GM21717 (cell line): Measurements from ENCODE around the gene TRIM13.
"Not testable (repeated sequence)": the region's sequence is repeated elsewhere in the genome, so short reads cannot be mapped to it uniquely, and the experiment has no call there.

Source experiments
- ATAC-seq: cut with Tn5 transposase; IDR thresholded peaks from one replicate; pipeline ENCODE4 v1.9.1; 2021; ENCODE audit warnings: mild to moderate bottlenecking, moderate library complexity; ENCODE audit not compliant: unreplicated experiment

Gene TRIM13

GRCh38 chr13:50055454-50055853 is 58.6 kb downstream of the TRIM13 start:
- no peak for ATAC-seq

- ATAC-seq = no peak
Measured at GRCh38 chr13:50060718-50061117, 63.9 kb downstream of the TRIM13 start.

GRCh38 chr13:50062336-50062735 is 65.5 kb downstream of the TRIM13 start:
- not testable (repeated sequence) for ATAC-seq

GRCh38 chr13:50065712-50066111 is 68.9 kb downstream of the TRIM13 start:
- ATAC-seq = no peak
